DND-41 (cell line): ENCODE data around the gene MLX.
A peak's percentile ranks its signal among the peaks of the same experiment; 100 is the strongest.

Source experiments
- EZH2 ChIP-seq: IDR thresholded peaks from 3 replicates; pipeline ENCODE4 v1.6.1; 2012; ENCODE audit warnings: borderline replicate concordance, low read depth, mild to moderate bottlenecking, moderate library complexity, low read length, inconsistent platforms; ENCODE audit not compliant: severe bottlenecking
- TF ChIP-seq, protein P1 (sequence below): IDR thresholded peaks from 2 replicates; pipeline ENCODE4 v1.5.1; 2012; ENCODE audit warnings: borderline replicate concordance, low read length, moderate library complexity, mild to moderate bottlenecking; ENCODE audit not compliant: poor library complexity, severe bottlenecking; ENCODE audit errors: extremely low read depth

DNA sequence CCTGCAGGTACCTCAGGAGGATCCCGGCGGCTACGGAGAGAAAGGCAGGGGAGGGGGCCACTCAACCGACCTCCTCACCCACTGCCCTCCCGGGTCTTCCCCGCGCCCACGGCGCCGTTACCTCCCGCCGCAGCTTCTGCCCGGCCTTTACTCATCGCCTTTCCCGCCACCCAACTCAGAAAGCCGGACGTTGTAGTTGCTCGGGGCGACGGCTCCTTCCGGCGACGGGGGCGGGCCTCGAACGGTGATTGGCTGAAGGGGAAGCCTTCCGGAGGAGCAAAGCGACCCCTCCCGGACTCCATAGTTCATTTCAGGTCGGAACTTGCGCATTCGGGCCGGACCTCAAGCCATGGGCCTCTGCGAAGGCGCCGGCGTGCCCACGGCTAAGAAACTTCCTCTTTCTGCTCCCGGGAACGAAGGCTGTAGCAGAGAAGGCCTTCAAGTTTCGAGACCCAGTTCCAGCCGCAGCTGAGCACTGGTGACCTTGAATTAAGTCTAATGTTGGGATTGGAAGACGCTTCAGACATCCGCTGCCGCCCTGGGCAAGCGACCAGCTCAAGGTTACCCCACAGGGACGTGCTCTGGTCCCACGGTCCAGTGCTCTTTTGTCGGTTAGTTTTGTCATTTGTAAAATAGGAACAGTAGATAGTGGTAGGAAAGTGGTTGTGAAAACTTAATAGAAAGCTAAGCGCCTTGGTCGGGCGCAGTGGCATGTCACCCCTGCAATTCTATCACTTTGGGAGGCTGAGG lies 10.8 kb downstream of the MLX start, which contains the start of gene PSMC3IP:
- TF ChIP-seq, protein P1, sequence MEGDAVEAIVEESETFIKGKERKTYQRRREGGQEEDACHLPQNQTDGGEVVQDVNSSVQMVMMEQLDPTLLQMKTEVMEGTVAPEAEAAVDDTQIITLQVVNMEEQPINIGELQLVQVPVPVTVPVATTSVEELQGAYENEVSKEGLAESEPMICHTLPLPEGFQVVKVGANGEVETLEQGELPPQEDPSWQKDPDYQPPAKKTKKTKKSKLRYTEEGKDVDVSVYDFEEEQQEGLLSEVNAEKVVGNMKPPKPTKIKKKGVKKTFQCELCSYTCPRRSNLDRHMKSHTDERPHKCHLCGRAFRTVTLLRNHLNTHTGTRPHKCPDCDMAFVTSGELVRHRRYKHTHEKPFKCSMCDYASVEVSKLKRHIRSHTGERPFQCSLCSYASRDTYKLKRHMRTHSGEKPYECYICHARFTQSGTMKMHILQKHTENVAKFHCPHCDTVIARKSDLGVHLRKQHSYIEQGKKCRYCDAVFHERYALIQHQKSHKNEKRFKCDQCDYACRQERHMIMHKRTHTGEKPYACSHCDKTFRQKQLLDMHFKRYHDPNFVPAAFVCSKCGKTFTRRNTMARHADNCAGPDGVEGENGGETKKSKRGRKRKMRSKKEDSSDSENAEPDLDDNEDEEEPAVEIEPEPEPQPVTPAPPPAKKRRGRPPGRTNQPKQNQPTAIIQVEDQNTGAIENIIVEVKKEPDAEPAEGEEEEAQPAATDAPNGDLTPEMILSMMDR = peak; percentile 60
- no peak for TF ChIP-seq EZH2
